DOHH2 (cell line): Measurements from ENCODE around the gene B4GALT1.

Experiments
- H3F3A ChIP-seq: fragments of 200-600 bp; sonication (generic), shearing (Covaris generic); 2 replicates; pipeline ENCODE4 v1.6.0; 2016; ENCODE audit warnings: antibody characterized with exemption, mild to moderate bottlenecking; ENCODE audit not compliant: control insufficient read depth, insufficient read depth
- H3K27ac ChIP-seq: fragments of 200-600 bp; sonication (generic); 2 replicates; pipeline ENCODE4 v1.5.1; 2014; ENCODE audit warnings: low read depth, mild to moderate bottlenecking, low read length, moderate library complexity
- H3K27me3 ChIP-seq: fragments of 200-600 bp; sonication (generic); 2 replicates; pipeline ENCODE4 v1.6.1; 2014; ENCODE audit warnings: mild to moderate bottlenecking, low read length, mixed read lengths; ENCODE audit not compliant: control insufficient read depth
- H3K36me3 ChIP-seq: fragments of 200-600 bp; sonication (generic); 2 replicates; pipeline ENCODE4 v1.6.1; 2014; ENCODE audit warnings: mild to moderate bottlenecking, low read length, moderate library complexity, mixed read lengths; ENCODE audit not compliant: control insufficient read depth
- H3K4me1 ChIP-seq: fragments of 200-600 bp; sonication (generic); 2 replicates; pipeline ENCODE4 v1.6.1; 2014; ENCODE audit warnings: mild to moderate bottlenecking, low read length, mixed read lengths; ENCODE audit not compliant: control insufficient read depth
- H3K4me2 ChIP-seq: fragments of 200-600 bp; sonication (generic); 2 replicates; pipeline ENCODE4 v1.6.0; 2014; ENCODE audit warnings: mild to moderate bottlenecking, low read length, moderate library complexity
- H3K4me3 ChIP-seq: fragments of 200-600 bp; sonication (generic); 2 replicates; pipeline ENCODE4 v1.5.1; 2014; ENCODE audit warnings: mild to moderate bottlenecking, low read length, mixed read lengths
- H3K79me2 ChIP-seq: fragments of 200-600 bp; sonication (generic); 2 replicates; pipeline ENCODE4 v1.6.1; 2014; ENCODE audit warnings: mild to moderate bottlenecking, low read length, mixed read lengths; ENCODE audit not compliant: control insufficient read depth
- H3K9me2 ChIP-seq: fragments of 200-600 bp; sonication (generic); replicated peaks from 2 replicates; pipeline ENCODE4 v1.6.1; 2014; ENCODE audit warnings: mild to moderate bottlenecking, low read length, mixed read lengths; ENCODE audit not compliant: control insufficient read depth
- H3K9me3 ChIP-seq: fragments of 200-600 bp; sonication (generic); 2 replicates; pipeline ENCODE4 v1.6.1; 2014; ENCODE audit warnings: antibody characterized with exemption, low read length, mixed read lengths; ENCODE audit not compliant: control insufficient read depth, insufficient read depth
- H4K20me1 ChIP-seq: fragments of 200-600 bp; sonication (generic); 2 replicates; pipeline ENCODE4 v1.6.0; 2014; ENCODE audit warnings: low read depth, mild to moderate bottlenecking, antibody characterized with exemption, low read length, moderate library complexity; ENCODE audit not compliant: control insufficient read depth, insufficient read depth
- CTCF ChIP-seq: fragments of 200-600 bp; sonication (generic); IDR thresholded peaks from one replicate; pipeline ENCODE4 v1.5.1; 2014; ENCODE audit warnings: antibody characterized with exemption, mild to moderate bottlenecking, low read depth, low read length; ENCODE audit not compliant: poor library complexity, severe bottlenecking
- EZH2phosphoT487 ChIP-seq: fragments of 200-600 bp; sonication (generic); IDR thresholded peaks from 2 replicates; pipeline ENCODE4 v1.6.1; 2017; ENCODE audit warnings: borderline replicate concordance, mild to moderate bottlenecking, antibody characterized with exemption, low read length, moderate library complexity, mixed read lengths

B4GALT1 gene

GRCh38 chr9:33123407-33124031 lies 43.6 kb downstream of the B4GALT1 start:
- Histone ChIP-seq H3K27me3 (no peaks in the 10 kb centered on the region), H3K4me2 (no peak overlapping the region), H3K4me3 (no peak overlapping the region), H3K36me3 (peaks cover 6% of the 10 kb centered on the region; the same call in 1 of the 2 replicates), H3K27ac (no peak overlapping the region), H4K20me1 (no peaks in the 10 kb centered on the region), H3F3A (no peaks in the 10 kb centered on the region), H3K79me2 (no peaks in the 10 kb centered on the region), H3K9me2 (no peaks in the 10 kb centered on the region), H3K4me1 (peaks cover 22% of the 10 kb centered on the region), H3K9me3 (no peaks in the 10 kb centered on the region)
- TF ChIP-seq EZH2phosphoT487 (no peak), CTCF (no peak)

GRCh38 chr9:33120620-33121019 lies 46.5 kb downstream of the B4GALT1 start:
- H3K9me3 ChIP-seq = no peaks in the 10 kb centered on the region
- no peak overlapping the region for H3K4me2 ChIP-seq
- no peaks in the 10 kb centered on the region for H3K79me2 ChIP-seq
- H3K27ac ChIP-seq = no peak overlapping the region
- H3K36me3 ChIP-seq = peaks cover 3% of the 10 kb centered on the region; the same call in 1 of the 2 replicates
- no peaks in the 10 kb centered on the region for H3F3A ChIP-seq
- H3K9me2 ChIP-seq = no peaks in the 10 kb centered on the region
- no peak overlapping the region for H3K4me3 ChIP-seq
- TF ChIP-seq EZH2phosphoT487 = no peak
- no peak for TF ChIP-seq CTCF
- no peaks in the 10 kb centered on the region for H3K27me3 ChIP-seq
- H4K20me1 ChIP-seq = no peaks in the 10 kb centered on the region
- H3K4me1 ChIP-seq = peaks cover 19% of the 10 kb centered on the region

GRCh38 chr9:33117796-33118195 lies 49.3 kb downstream of the B4GALT1 start:
- Histone ChIP-seq H3F3A (no peaks in the 10 kb centered on the region), H3K79me2 (no peaks in the 10 kb centered on the region), H3K9me3 (no peaks in the 10 kb centered on the region), H3K9me2 (no peaks in the 10 kb centered on the region), H3K4me3 (no peak overlapping the region), H3K36me3 (peaks cover 9% of the 10 kb centered on the region; the same call in 1 of the 2 replicates), H3K27ac (no peak overlapping the region), H3K27me3 (no peaks in the 10 kb centered on the region), H3K4me2 (no peak overlapping the region), H4K20me1 (no peaks in the 10 kb centered on the region), H3K4me1 (peaks cover 5% of the 10 kb centered on the region)
- no peak for TF ChIP-seq EZH2phosphoT487
- no peak for TF ChIP-seq CTCF
